ENCODE measurements around the gene CDC42BPG. TPM values are rescaled to one million over a fixed set of nuclear protein-coding genes. Genes with fewer than 3 reads are reported as not detected.

CDC42BPG gene
- total RNA-seq, 1 experiment from 2014 or later = 26.5 TPM

GRCh38 chr11:64878223-64878493 is 33.7 kb upstream of the CDC42BPG start:
- Mint-ChIP-seq H3K36me3 (ENCODE audit: insufficient read depth, unreplicated experiment) (peaks cover 63% of the 10 kb centered on the region), H3K27me3 (ENCODE audit: unreplicated experiment) (no peaks in the 10 kb centered on the region), H3K4me3 (ENCODE audit: low read depth, unreplicated experiment) (peak overlapping the region; percentile 98), H3K4me1 (ENCODE audit: low read depth, unreplicated experiment) (peaks cover 30% of the 10 kb centered on the region), H3K27ac (ENCODE audit: unreplicated experiment) (peak overlapping the region; percentile 93), H3K9me3 (ENCODE audit: low read depth, unreplicated experiment) (no peaks in the 10 kb centered on the region)
- DNase-seq = peak; percentile 22
- no TSS peak for BruUV-seq (replicated peaks)
- TF ChIP-seq, protein P1, sequence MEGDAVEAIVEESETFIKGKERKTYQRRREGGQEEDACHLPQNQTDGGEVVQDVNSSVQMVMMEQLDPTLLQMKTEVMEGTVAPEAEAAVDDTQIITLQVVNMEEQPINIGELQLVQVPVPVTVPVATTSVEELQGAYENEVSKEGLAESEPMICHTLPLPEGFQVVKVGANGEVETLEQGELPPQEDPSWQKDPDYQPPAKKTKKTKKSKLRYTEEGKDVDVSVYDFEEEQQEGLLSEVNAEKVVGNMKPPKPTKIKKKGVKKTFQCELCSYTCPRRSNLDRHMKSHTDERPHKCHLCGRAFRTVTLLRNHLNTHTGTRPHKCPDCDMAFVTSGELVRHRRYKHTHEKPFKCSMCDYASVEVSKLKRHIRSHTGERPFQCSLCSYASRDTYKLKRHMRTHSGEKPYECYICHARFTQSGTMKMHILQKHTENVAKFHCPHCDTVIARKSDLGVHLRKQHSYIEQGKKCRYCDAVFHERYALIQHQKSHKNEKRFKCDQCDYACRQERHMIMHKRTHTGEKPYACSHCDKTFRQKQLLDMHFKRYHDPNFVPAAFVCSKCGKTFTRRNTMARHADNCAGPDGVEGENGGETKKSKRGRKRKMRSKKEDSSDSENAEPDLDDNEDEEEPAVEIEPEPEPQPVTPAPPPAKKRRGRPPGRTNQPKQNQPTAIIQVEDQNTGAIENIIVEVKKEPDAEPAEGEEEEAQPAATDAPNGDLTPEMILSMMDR (IDR thresholded peaks at IDR 0.05; ENCODE audit: unreplicated experiment) = no peak
- intact Hi-C loops (cut with micrococcal nuclease; ENCODE audit: unreplicated experiment) = no loop called here
- CTCF ChIA-PET = interaction anchor here (1.1 to 3.6 kb wide), 6 partner anchors 21 to 609 kb away, joined by 3 to 19 read pairs (median 5); partner anchors contain the start of gene BATF2

GRCh38 chr11:64877390-64878222 is 33.2 kb upstream of the CDC42BPG start:
- TF ChIP-seq, protein P1 (IDR thresholded peaks at IDR 0.05; ENCODE audit: unreplicated experiment) = no peak
- intact Hi-C loops (cut with micrococcal nuclease; ENCODE audit: unreplicated experiment) = no loop called here
- peaks cover 68% of the 10 kb centered on the region for H3K36me3 Mint-ChIP-seq (ENCODE audit: insufficient read depth, unreplicated experiment)
- peak overlapping the region; percentile 98 for H3K4me3 Mint-ChIP-seq (ENCODE audit: low read depth, unreplicated experiment)
- no peak for DNase-seq
- no TSS peak for BruUV-seq (replicated peaks)
- peak overlapping the region; percentile 93 for H3K27ac Mint-ChIP-seq (ENCODE audit: unreplicated experiment)
- CTCF ChIA-PET = interaction anchor here (0.6 to 3.6 kb wide), 10 partner anchors 10 to 610 kb away, joined by 3 to 19 read pairs (median 4); partner anchors contain the start of genes ARL2 and BATF2
- H3K9me3 Mint-ChIP-seq (ENCODE audit: low read depth, unreplicated experiment) = no peaks in the 10 kb centered on the region
- peaks cover 35% of the 10 kb centered on the region for H3K4me1 Mint-ChIP-seq (ENCODE audit: low read depth, unreplicated experiment)
- no peaks in the 10 kb centered on the region for H3K27me3 Mint-ChIP-seq (ENCODE audit: unreplicated experiment)

- peak overlapping the region; percentile 93 for H3K27ac Mint-ChIP-seq (ENCODE audit: unreplicated experiment)
- peak; percentile 56 for DNase-seq
These were observed 32.4 kb upstream of the CDC42BPG start for GRCh38 chr11:64876835-64877341.

GRCh38 chr11:64876229-64876750 is 31.8 kb upstream of the CDC42BPG start:
- CTCF ChIA-PET = interaction anchor here (1.2 to 3.6 kb wide), 5 partner anchors 8 to 28 kb away, joined by 3 to 19 read pairs (median 4); no protein-coding TSS in a partner anchor
- BruUV-seq (replicated peaks) = no TSS peak
- TF ChIP-seq, protein P1 (IDR thresholded peaks at IDR 0.05; ENCODE audit: unreplicated experiment) = no peak
- Mint-ChIP-seq H3K4me3 (ENCODE audit: low read depth, unreplicated experiment) (peak overlapping the region; percentile 98), H3K4me1 (ENCODE audit: low read depth, unreplicated experiment) (peaks cover 41% of the 10 kb centered on the region), H3K27ac (ENCODE audit: unreplicated experiment) (peak overlapping the region; percentile 93), H3K36me3 (ENCODE audit: insufficient read depth, unreplicated experiment) (peaks cover 77% of the 10 kb centered on the region), H3K9me3 (ENCODE audit: low read depth, unreplicated experiment) (no peaks in the 10 kb centered on the region), H3K27me3 (ENCODE audit: unreplicated experiment) (no peaks in the 10 kb centered on the region)
- intact Hi-C loops (cut with micrococcal nuclease; ENCODE audit: unreplicated experiment) = loop anchor here (1.0 kb wide), 1 partner anchor 8 kb away; no protein-coding TSS in a partner anchor
- DNase-seq = no peak

More at GRCh38 chr11:64876835-64877341, 32.4 kb upstream of the CDC42BPG start:
- Mint-ChIP-seq H3K9me3 (ENCODE audit: low read depth, unreplicated experiment) (no peaks in the 10 kb centered on the region), H3K27me3 (ENCODE audit: unreplicated experiment) (no peaks in the 10 kb centered on the region), H3K4me1 (ENCODE audit: low read depth, unreplicated experiment) (peaks cover 37% of the 10 kb centered on the region), H3K36me3 (ENCODE audit: insufficient read depth, unreplicated experiment) (peaks cover 72% of the 10 kb centered on the region), H3K4me3 (ENCODE audit: low read depth, unreplicated experiment) (peak overlapping the region; percentile 98)
- BruUV-seq (replicated peaks) = TSS peak; percentile 48
- CTCF ChIA-PET = interaction anchor here (0.6 to 3.6 kb wide), 7 partner anchors 9 to 137 kb away, joined by 3 to 19 read pairs (median 4); partner anchors contain the start of gene ARL2
- intact Hi-C loops (cut with micrococcal nuclease; ENCODE audit: unreplicated experiment) = loop anchor here (1.0 kb wide), 1 partner anchor 9 kb away; no protein-coding TSS in a partner anchor
- TF ChIP-seq, protein P1 (IDR thresholded peaks at IDR 0.05; ENCODE audit: unreplicated experiment) = no peak
